Stimulated activated CD4-positive, alpha-beta T cell treated with anti-CD3 and anti-CD28 coated beads, Interleukin-1b, Interleukin-23, amount 100 ng/mL, for 4 hours (primary cell): ENCODE data around the gene UMPS.
"Not testable (repeated sequence)": the region's sequence is repeated elsewhere in the genome, so short reads cannot be mapped to it uniquely, and the experiment has no call there.

Source experiments
- DNase-seq, 2 donors: peaks; one replicate each; pipeline ENCODE4 v3.0.0-alpha.2; 2020; ENCODE audit warnings: low read depth in 2 of 2

Gene UMPS

DNA sequence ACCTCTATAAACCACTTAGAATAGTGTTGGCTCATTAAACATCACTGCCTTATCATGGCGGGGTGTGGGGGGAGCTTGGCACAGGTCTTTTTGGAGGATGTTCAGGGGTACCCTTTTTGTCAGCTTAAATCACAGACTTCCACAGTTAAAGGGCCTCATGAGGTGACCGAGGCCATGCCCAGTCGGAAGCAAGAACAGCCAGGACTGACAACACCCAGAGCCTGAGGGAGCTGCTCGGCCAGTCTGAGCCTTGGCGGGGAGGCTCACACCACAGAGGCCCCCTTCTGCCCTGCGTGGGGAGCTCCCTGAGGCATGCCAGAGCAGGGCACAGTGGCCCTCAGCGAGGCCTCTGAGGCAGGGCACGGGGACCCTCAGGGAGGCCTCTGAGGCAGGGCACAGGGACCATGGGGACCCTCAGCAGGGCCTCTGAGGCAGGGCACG lies 49.5 kb downstream of the UMPS start:
- DNase-seq = no peak

DNA sequence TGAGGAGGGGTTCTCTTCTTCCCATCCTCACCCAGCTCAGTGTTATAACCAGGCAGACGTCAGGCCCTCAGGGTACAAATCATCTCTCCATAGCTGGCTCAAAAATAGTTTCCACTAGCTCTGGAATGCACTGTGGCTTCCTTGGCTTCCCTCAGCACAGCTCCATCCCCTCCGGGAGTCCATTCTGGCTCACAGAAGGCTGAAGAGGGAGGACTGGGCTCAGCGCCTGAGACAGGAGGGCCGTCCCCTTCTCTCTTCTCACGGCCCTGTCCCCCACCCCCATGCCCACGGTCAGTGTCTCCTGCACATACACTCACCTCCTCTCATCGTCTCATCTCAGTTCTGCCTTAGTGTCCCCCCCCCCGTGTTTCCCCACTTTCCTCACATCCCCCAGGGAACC lies 50.1 kb downstream of the UMPS start:
- DNase-seq = no peak

DNA sequence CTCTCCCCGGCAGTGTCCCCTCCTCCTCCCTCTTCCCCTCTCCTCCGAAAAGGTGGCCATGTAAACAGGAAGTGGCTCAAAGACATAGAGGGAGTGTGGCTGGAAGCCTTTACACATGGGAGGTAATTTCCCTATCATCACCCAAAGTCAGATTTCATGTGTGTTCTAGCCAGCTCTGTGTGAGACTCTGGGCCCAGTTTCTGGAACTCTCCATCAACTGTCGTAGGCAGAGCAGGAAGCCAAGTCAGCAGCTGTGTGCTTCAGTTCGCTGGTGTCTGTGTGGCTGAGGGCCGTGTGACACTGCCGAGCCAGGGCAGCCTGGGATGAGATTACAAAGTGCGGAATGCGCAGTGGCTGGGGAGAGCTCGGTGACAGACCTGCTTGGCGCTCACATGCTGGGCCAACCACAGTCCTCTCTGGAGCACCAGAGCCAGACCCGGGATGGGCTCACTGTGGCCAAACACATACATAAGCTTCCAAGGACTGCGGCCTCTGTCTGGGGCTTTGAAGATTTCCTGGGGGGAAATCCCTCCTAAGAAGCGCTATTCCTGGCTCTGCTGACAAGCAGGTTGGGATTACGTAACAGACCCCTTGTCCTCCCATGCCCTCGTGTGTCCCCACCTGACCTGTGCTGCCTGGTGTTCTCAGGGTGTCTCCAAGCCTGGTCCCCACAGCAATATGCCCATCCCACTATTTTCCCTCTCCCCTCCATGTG lies 50.7 kb downstream of the UMPS start:
- no peak for DNase-seq

DNA sequence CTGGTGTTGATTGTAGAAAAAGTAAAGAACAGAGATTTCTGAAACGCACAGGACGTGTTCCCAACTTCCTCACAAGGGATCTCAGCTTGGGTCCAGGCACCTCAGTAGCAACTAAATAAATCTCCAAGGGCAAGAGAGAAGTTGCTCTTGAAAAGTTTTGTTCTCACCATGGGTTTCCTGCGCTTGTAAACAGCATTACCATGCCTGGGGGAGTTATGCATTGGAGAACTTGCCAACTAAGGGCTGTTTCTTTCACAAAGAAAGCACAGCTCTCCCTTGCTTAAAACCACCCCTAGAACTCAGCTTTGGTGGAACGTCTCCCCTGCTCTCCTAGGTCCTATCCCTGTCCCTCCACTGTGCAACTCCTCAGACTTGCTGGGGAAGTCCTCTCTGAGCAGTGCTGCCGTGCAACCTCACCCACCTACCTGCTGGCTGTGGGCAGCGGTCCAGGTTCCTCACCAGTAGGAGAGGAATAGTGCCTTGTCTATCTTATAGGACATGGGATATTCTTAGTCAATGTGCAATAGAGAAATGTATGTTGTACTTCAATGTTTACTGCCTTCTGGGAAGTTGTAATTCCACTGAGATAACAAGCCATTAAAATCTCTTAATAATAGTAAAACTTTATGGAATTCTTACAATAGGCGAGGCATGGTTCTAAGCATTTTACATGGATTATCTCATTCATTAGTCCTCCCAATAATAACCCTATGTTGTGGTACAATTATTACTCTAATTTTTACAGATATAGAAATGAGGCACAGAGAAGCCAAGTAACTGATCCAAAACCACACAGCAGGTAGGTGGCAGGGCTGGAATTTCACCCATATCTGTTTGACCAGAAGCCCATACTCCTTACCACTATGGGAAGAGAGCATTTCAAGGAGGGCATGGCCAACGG lies 51.5 kb downstream of the UMPS start:
- DNase-seq = no peak

DNA sequence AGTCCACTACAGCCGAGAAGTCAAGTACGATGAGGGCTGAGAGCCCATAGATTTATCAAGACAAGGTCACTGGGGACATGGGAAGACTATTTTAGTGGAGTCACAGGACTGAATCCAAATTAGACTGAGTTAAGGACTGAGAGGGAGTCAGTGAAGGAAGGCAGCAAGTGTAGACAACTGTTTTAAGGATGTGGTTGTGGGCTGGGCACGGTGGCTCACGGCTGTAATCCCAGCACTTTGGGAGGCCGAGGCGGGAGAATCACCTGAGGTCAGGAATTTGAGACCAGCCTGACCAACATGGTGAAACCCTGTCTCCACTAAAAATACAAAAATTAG lies 52.1 kb downstream of the UMPS start:
- not testable (repeated sequence) for DNase-seq

DNA sequence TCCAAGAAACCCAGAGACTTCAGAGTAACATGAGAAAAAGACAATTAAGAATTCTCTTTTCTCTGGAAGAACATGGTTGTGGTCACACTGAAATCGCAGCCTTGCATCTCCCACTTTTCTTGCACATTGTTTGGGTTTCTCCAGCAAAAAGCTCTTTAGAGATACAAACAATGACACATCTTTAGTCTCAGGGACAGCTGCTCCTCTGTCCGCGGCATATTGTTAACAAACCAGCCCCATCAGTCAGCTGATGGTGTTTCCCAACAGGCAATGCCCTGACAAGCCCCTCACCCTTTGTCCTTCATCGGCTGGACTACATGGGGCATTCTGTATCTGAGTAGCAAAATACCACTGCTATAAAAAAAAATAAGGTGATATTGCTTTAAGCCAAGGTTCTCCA lies 53.4 kb downstream of the UMPS start:
- no peak for DNase-seq

DNA sequence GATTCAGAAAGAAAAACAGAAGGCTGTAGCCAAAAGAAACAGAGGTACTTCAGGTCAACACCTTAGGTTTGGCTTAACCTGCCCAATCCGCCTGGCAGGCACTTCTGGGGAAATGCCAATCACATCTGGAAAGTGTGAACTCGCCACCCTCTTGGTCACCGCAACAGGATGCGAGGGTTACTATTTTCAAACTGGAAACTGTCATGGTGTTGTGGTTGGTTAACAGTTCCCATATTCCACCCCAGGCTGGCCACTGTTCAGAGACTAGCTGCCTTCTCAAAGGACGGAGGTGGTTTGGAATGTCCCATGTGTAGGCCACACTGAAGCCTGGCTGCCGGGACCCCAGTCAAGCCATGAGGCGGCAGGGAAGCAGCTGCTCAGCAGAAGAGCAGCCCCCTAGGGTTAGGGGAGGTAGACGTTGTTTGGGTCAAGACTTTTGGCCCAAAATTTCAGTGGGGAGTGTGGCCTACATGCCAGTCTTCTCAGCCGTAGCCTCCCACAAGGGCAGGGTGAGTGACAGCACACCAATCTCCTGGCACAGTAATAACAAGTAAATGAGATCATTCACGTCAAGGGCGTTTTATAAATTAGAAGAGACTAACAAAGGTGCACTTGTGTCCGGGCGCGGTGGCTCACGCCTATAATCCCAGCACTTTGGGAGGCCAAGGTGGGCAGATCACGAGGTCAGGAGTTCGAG lies 54.6 kb downstream of the UMPS start:
- DNase-seq = no peak

DNA sequence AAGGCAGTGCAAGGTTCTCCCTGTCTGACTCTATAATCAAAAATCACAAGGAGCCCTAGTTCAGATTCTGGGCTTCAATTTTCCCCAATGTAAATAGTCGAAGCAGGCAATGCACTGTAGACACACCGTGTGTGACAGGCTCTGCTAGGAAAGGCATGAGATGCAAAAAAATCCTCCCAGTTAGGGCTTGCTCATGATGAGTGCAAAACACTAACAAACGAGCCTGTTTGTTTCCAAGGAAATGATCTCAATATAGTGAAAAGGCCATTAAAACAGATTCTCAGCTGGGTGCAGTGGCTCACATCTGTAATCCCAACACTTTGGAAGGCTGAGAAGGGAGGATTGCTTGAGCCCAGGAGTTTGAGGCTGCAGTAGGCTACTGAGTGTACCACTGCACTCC lies 55.7 kb downstream of the UMPS start:
- DNase-seq = no peak

DNA sequence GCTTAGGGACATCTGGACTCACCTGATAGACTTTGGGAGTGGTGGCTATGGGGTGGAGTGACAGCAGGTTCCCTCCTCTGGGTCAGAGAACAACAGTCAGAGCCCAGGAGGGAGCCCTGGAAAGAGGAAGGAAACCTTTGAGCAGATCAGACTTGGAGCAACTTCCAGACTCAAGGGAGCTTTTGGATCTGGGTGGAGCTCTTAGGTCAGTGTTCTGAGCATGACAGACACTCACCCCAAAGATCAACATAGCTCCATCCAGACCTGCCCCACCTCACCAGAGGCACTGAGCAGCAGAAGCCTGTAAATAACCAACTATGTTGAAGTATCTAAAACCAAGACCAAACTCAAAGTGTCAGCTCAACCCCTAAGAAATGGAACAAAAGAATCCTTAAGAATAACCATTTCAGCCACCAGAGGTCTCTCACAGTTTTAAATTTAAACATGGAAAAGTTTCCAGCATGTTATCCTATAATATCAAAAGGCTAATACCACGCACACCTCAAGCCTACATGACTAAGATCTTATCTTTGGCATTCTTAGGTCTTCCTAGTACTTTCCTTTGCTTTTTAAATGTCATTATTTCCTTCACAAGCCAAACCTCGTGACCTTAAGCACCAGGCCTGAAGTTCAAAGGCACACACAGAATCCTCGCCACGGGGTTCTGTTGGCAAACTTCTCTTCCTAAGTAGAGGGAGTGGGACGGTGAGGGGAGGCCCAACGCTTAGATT lies 56.4 kb downstream of the UMPS start:
- no peak for DNase-seq

DNA sequence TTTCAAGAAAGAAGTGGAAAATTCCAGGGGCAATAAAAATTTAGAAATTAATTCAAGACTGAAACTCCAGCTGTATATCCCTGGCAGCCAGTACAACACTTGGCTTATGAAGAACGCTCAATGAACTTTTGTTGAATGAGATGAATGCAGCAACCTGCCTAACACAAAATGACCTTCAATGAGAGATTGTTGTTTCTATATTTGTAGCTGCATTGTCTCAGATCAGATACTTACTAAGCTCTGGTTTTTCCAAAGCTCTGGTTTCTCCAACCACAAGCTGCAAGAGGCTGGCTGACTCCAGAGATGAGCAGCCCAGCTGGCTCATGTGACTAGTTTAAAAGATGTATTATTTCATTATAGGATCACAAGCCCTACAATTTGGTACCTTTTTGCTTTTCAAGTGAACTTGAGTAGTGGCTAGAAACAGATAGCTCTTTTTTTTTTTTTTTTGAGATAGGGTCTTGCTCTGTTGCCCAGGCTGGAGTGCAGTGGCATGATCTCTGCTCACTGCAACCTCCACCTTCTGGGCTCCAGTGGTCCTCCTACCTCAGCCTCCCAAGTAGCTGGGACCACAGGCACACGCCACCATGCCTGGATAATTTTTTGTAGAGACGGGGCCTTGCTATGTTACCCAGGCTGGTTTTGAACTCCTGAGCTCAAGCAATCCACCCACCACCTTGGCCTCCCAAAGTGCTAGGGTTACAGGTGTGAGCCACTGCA lies 57.4 kb downstream of the UMPS start:
- no peak for DNase-seq

DNA sequence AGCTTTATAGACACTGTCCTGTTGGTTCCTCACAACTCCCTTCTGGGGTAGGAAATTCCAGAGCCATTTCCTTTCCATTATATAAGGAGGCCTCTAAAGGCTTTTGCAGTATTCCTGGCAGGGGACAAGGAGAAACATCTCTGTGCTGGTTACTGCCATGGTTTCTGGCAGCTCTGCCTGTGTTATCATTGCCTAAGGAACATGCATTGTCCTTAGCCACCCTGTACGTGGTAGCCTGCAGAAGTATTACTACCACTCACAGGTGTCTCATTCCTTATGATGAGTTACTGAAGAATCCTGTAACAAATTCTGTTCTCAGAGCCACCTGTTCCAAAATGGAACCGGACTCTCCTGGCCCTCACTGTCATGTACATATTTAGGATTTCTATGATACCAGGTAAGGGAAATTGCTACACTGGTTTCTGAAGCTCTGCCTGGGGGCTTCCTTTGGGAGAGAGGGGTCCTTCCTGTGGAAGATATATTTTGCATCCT lies 58.0 kb downstream of the UMPS start:
- DNase-seq = no peak

DNA sequence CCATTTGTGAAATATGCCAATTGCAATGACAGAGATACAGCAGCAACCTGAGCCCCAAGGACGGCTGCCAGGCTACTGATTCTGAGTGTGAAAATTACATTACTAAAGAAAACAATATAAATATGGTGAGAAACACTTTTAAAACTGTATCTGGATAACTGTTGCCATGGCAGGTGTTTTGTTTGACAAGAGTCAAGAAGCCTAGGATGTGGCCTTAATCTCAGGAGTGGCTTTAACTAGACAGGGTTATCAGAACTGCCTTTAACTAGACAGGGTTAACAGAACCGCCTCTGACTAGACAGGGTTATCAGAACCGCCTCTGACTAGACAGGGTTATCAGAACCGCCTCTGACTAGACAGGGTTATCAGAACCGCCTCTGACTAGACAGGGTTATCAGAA lies 58.9 kb downstream of the UMPS start:
- not testable (repeated sequence) for DNase-seq

DNA sequence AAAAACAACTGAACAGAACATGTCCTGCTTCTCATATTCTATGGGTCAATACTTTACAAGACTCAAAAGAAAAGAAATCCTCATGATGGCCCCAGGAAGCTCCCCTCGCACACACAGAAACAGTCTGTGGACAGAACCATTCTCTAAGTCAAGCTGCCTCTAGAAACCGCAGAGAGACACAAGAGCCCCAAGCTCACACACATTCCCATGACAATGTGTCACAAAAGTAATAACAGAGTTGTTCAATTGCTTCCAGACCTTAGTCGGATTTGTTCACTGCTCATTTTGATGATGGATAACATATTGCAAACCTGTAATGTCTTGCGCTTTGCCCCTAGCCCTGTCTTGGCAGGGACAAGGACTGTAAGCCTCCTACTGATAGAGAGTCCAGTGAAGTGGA lies 60.9 kb downstream of the UMPS start:
- no peak for DNase-seq

DNA sequence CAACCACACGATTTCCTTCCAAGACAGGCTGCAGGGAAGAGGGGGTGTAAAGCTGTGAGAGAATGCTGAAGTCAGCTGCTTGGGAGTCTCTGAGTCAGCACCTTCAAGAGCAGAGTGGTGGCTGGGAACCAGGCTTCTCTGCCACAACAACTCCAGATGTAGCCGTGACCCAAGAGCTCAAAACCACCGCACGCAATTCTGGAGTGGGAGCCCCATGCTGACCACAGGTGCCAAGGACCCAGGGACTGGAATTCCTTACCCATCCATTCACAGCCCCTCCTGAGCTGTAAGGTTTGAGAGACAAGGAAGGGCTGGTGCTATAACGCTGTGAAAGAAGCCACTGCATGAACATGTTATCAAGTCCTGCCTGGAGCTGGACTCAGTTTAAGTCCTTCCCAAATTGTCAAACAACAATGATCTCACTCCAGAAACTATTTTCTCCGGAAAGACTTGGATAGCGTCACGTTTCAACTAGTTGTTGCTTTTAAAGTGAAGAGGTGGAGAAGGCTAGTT lies 61.4 kb downstream of the UMPS start:
- no peak for DNase-seq

DNA sequence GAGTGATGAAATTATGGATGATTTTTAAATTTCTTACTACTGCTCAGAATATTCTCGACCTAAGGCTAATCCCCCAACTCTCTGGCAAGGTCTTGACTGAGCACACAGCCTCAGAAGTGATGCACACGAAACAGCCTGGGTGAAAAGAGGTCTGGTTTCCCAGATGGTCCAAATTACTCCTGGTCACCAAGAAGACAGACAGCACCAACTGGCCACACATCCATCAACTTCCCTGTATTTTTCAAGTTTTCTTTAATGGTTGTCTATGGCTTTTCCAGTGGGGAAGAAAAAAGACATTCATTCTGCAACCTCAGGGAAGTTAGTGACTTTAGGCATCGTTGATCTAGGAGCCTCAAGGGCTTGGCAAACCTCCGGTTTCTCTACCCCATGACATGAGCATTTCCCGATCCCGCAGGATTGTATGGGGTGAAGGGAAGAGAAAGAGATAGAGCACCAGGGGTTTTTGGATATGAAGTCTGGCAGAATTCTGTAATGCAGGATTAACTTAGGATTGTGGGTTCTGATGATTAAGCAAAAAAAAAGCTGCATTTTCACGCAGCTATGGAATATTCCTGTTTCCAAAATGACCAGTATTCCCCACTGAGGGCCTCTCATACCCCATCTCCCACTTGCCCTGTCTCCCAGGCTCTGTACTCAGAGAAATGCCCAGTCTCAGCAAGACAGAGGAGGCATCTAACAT lies 62.2 kb downstream of the UMPS start:
- DNase-seq = no peak

DNA sequence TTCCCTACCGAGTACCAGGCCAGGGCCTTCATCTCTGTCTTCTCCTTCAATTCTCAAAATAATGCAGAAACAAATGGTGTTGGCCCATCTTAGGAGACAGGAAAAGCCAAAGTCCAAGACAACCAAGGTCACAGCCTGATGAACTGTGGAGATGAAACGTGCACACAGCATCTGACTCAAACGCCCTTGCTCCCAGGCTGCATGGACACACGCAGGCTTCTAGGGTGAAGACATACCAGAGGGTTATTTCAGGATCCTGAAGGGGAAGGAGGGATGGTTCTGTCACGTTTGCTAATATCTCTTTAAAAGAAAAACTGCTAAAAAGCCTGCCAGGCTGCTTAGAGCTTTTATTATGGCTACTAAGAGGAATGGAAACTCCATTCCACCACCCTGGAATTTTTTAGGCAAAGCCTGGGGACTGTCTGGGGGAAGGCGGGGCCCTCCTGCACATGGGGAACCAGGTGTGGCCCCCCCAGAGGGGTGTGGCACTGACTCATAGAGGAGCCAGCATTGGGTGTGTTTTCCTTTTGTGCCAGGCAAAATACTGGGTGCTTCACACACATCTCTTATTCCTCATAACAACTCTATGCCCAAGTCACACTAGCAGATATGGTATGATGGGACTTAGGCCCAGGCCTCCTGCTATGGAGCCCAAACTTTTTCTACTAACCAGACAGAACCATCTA lies 62.9 kb downstream of the UMPS start:
- no peak for DNase-seq

DNA sequence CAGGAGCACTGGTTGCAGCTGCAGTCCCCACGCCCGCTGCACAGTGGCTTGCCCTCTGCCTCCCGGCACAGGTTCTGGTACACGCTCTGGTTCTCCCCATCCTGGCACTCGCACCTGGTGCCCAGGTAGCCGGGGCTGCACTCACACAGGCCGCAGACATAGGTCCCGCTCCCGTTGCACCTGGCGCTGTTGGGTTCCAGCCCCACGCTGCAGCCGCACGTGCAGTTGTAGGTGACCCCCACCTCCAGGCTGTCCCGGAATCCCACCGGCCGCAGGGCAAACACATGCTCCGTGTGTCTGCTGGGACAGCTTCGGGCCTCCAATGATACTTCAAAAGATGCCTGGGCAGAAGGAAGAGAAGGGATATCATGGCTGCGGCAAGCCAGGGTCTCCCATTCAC lies 66.2 kb downstream of the UMPS start:
- DNase-seq = no peak

DNA sequence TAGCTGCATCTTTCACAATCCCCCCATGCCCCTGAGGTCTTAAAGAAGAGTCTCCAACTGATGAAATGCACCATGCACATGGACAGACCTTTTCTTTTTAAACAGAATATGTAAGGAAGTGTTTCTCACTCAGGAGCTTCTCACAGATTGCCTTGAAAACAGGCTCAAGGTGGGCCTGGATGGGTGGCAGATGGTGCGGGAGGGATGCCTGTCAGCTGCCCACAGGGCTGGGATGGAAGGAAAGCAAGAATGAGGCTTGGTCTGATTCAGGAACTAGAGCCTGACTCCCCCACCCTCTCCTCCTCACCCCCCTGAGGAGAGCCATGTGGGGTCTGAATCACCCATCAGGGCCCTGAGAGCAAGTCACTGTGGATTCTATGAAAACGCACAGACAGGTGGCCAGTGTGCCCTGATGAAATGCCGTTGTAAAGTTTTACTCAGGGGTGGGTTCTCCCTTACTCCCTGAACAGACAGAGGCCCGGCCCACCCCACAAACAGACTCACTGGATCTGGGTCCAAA lies 67.2 kb downstream of the UMPS start:
- no peak for DNase-seq
